Panc1 (cell line): ENCODE results near the gene GGA1.

Experiments
- CTCF ChIP-seq: fragments of 450-650 bp; IDR thresholded peaks from 2 replicates; pipeline ENCODE4 v1.5.1; 2017; ENCODE audit warnings: mild to moderate bottlenecking
- POLR2AphosphoS5 ChIP-seq: IDR thresholded peaks from 2 replicates; pipeline ENCODE4 v1.6.1; 2012; ENCODE audit warnings: mild to moderate bottlenecking, low read depth, low read length, moderate library complexity

GRCh38 chr22:37575490-37576003 lies 33.1 kb upstream of the GGA1 start:
- TF ChIP-seq CTCF (no peak), POLR2AphosphoS5 (no peak)
